GM23338 (cell line): ENCODE results near the gene COLQ. TPM values are rescaled to one million over a fixed set of nuclear protein-coding genes. Genes with fewer than 3 reads are reported as not detected.

Experiments used
- CREB1 ChIP-seq: fragments of 250-450 bp; sonication (Bioruptor Pico); IDR thresholded peaks from 2 replicates; pipeline ENCODE4 v1.5.0; 2020; ENCODE audit warnings: low read depth, mild to moderate bottlenecking, moderate library complexity
- CTCF ChIP-seq, 2 experiments: fragments of 200-600 bp in 1 of 2; sonication (generic) in 1 of 2; conservative IDR thresholded peaks; 2 replicates each; pipeline versions ENCODE4 v1.5.1 to v1.6.1; 2016 to 2017; ENCODE audit warnings: antibody characterized with exemption in 2 of 2, low read depth in 2 of 2, mild to moderate bottlenecking in 2 of 2, moderate library complexity in 1 of 2
- ETS1 ChIP-seq: IDR thresholded peaks from 2 replicates; pipeline ENCODE4 v1.6.1; 2016; ENCODE audit warnings: antibody characterized with exemption
- EZH2 ChIP-seq: fragments of 200-600 bp; sonication (generic); IDR thresholded peaks from one replicate; pipeline ENCODE4 v1.8.0; 2017; ENCODE audit warnings: antibody characterized with exemption, mild to moderate bottlenecking, low read depth; ENCODE audit not compliant: unreplicated experiment
- EZH2phosphoT487 ChIP-seq: fragments of 200-600 bp; sonication (generic); IDR thresholded peaks from one replicate; pipeline ENCODE4 v1.8.1; 2018; ENCODE audit warnings: antibody characterized with exemption; ENCODE audit not compliant: unreplicated experiment
- JUNB ChIP-seq: IDR thresholded peaks from one replicate; pipeline ENCODE4 v1.6.1; 2016; ENCODE audit warnings: antibody characterized with exemption; ENCODE audit not compliant: unreplicated experiment
- POLR2AphosphoS5 ChIP-seq: IDR thresholded peaks from 2 replicates; pipeline ENCODE4 v1.6.1; 2016; ENCODE audit warnings: antibody characterized with exemption, low read depth
- STAT1 ChIP-seq: IDR thresholded peaks from one replicate; pipeline ENCODE4 v1.6.1; 2016; ENCODE audit warnings: antibody characterized with exemption; ENCODE audit not compliant: unreplicated experiment
- ZNF114 ChIP-seq: fragments of 250-450 bp; sonication (Bioruptor Pico); IDR thresholded peaks from 2 replicates; pipeline ENCODE4 v1.5.0; 2020; ENCODE audit warnings: mild to moderate bottlenecking, moderate library complexity
- ZNF331 ChIP-seq: fragments of 250-450 bp; sonication (Bioruptor Pico); IDR thresholded peaks from 2 replicates; pipeline ENCODE4 v1.5.0; 2020; ENCODE audit warnings: low read depth, mild to moderate bottlenecking, moderate library complexity
- ZNF462 ChIP-seq: fragments of 250-450 bp; sonication (Bioruptor Pico); IDR thresholded peaks from 2 replicates; pipeline ENCODE4 v1.5.0; 2020; ENCODE audit warnings: mild to moderate bottlenecking, moderate library complexity
- polyA plus RNA-seq: library from polyadenylated mRNA; unstranded; fragments of >200 nt; fragmentation: Nextera tagmentation; extraction: Ambion mirVana; gene quantifications from 2 replicates; pipeline ENCODE4 v1.2.1, GENCODE V29; 2016
- total RNA-seq: library from RNA; depleted of rRNA; stranded (reverse); fragments of >200 nt; shearing (Covaris generic); gene quantifications from 2 replicates; pipeline ENCODE4 v1.2.3, GENCODE V29; 2014

Gene COLQ
- total and polyA plus RNA-seq, 2 experiments from 2014 or later = 0.78 to 2.0 TPM

- TF ChIP-seq ZNF462 (CRISPR knock-in tag) = no peak
- no peak for TF ChIP-seq ZNF331 (CRISPR knock-in tag)
- TF ChIP-seq EZH2 = no peak
- no peak for TF ChIP-seq CTCF (conservative IDR thresholded peaks at IDR 0.05; ENCODE audit: low read depth in 2 of 2)
- TF ChIP-seq ETS1 = no peak
- TF ChIP-seq CREB1 (CRISPR knock-in tag) = no peak
- TF ChIP-seq POLR2AphosphoS5 = no peak
- TF ChIP-seq JUNB = no peak
- TF ChIP-seq ZNF114 (CRISPR knock-in tag) = no peak
- TF ChIP-seq EZH2phosphoT487 = no peak
- TF ChIP-seq STAT1 = no peak
Measured at GRCh38 chr3:15403965-15404364, 117.5 kb downstream of the COLQ start (continued).
